Activated CD4-positive, alpha-beta T cell treated with anti-CD3 and anti-CD28 coated beads, Interleukin-2, Interleukin-4, amounts not matched to agents 100 ng/mL and 50 ng/mL, durations not matched to agents 16 hours and 8 hours (primary cell): ENCODE data around the gene ANKRD6.
"Not testable (repeated sequence)": the region's sequence is repeated elsewhere in the genome, so short reads cannot be mapped to it uniquely, and the experiment has no call there.

Experiments used
- DNase-seq: peaks from one replicate; pipeline ENCODE4 v3.0.0-alpha.2; 2020; ENCODE audit warnings: low spot score

Gene ANKRD6

GRCh38 chr6:89432875-89433251 is at the start of gene ANKRD6:
Gene ANKRD6 (plus strand): TSS chr6:89433152. CDS start chr6:89566977, 133,825 bp downstream.
- peak; percentile 74 for DNase-seq

- peak; percentile 18 for DNase-seq
Observed at GRCh38 chr6:89385156-89385667, 47.7 kb upstream of the ANKRD6 start.

DNA sequence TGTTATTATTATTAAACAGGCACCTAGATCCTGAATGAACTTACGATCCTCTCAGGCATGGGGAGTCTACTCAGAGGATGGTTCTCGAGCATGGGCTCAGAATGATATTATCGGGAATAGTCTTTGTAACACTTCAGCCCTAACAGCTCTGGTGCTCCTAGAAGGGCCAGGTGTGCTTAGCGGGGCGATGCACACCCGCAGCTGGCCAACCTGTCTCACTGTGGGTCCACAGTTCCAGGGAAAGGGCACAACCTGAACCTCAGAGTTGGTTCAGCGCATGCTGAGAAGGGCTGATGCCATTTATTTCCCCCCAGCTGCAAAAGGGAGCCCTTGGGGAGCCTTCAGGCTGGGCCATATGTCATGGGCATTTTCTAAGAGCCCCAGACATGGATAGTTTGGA is 47.1 kb upstream of the ANKRD6 start:
- DNase-seq, result no peak

DNA sequence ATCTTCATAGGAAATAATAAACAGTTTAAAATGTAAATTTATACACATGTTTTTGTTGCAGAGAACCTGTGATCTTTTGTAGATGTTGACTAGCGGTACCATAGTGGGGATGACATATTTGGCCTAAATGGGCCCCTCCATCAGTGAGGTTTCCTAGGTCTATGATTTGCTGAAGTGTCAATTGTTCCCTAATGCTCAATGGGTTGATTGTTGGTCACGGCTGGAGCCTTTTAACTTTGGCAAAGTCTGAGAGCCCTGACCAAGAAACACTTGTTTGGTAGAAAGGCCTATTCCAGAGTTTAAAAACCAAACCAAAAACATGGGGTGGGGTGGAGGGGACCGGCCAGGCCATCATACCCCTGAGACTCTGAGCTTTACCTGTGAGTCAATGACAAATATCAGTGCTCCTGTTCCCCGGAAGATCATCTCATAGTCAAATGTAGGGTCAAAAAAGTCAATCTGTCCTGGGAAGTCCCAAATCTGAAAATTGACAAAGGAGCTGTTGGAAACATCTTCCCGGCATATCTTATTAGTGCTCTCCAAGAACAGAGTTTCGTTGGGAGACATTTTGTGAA is 45.9 kb upstream of the ANKRD6 start:
- DNase-seq, result no peak

- DNase-seq, result no peak
Observed at GRCh38 chr6:89387516-89388201, 45.3 kb upstream of the ANKRD6 start.

- DNase-seq, result no peak
Observed at GRCh38 chr6:89388846-89389245, 44.1 kb upstream of the ANKRD6 start.

DNA sequence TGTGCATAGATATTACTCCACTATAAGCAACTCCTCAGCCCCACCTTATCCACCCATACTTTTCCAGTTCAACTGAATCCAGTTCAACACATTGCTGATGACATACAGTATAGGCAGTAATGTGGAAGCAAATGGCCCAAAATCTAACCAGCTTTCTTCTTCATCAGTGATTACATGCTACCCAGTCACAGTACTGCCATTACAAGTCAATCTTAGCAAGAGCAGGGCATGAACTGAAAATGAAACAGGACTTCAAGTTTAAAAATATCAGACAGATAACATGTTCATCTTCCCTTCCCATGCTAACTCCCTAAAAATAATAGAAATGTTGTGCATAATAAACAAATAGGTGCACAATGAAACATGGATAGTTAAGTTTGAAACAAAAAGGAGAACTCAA is 40.1 kb upstream of the ANKRD6 start:
- no peak for DNase-seq

DNA sequence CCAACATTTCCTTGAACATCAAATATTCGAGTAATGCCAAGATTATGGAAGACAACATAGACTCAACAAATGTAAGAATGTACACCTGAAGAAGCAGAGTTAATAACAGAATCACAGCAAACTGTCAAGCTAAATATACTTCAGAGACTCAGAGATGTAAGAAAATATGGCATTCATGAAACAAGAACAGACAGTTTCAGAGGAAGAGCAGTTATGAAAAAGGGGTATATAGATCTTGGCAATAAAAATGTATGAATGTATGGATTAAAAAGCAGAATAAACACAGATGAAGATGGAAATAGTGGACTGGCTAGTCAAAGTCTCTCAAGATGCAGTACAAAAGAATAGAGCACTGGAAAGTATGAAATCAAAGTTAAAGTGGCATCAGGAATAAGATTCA is 39.3 kb upstream of the ANKRD6 start:
- DNase-seq, result no peak

DNA sequence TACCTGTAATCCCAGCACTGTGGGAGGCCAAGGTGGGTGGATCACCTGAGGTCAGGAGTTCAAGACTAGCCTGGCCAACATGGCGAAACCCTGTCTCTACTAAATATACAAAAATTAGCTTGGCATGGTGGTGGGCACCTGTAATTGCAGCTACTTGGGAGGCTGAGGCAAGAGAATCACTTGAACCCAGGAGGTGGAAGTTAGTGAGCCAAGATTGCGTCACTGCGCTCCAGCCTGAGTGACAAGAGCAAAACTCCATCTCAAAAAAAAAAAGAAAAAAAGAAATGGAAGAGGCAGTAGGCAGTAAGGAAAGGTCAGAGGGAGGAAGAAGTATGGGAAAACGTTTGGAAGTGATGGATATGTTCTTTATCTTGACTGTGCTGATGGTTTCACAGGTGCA is 35.1 kb upstream of the ANKRD6 start:
- not testable (repeated sequence) for DNase-seq

DNA sequence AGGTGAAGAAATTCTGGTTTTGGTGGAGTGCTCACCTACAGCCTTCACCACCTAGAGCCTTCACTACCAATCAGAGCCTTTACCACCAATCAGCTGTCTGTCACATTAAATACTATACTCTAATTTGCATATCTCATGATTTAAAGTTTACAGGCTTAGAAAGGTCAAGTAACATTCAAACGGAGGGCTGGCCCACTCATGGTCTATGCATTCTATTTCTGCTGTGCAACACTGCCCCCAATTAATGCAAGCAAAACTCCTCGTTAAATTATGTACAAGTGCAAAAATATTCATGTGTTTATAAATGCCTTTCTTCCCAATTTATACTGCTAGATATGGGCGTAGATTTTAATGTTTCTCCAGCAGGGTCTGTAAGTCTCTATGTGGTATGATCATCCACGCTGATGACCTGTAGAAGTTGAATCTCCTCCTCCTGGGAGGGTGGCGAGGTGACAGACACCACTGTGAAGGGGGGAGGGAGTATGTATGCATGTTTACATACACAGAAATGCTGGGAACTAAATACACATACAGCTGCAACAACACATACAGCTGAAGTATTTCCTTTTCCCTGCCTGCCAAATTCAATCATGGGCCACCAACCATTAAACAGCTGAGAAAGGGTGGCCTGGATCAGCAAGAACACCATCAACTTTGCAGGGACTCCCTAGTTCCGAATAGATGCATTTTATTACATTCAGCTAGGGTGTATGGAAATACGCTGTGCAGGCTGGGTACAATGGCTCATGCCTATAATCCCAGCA is 34.0 kb upstream of the ANKRD6 start:
- no peak for DNase-seq

- no peak for DNase-seq
Observed at GRCh38 chr6:89400050-89400449, 32.9 kb upstream of the ANKRD6 start.

- DNase-seq, result no peak
Observed at GRCh38 chr6:89400912-89401399, 32.0 kb upstream of the ANKRD6 start.

DNA sequence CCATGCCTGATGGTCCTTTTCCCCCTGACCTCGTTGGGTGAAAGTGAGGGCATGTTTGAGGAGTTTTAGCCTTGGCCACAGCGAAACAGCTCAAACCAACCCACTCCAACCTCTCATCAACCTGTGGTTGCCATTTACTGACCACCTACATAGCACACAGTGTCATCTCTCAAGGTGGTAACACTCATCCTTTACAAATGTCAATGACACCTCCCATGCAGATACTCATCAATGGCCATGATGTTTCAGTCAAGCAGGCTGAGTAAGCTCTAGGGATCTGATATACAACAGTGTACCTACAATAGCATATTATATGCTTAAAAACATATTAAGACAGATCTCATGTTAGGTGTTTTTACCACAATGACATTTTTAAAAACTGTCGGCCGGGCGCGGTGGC is 30.2 kb upstream of the ANKRD6 start:
- DNase-seq, result no peak

- no peak for DNase-seq
Observed at GRCh38 chr6:89404512-89404911, 28.4 kb upstream of the ANKRD6 start.

DNA sequence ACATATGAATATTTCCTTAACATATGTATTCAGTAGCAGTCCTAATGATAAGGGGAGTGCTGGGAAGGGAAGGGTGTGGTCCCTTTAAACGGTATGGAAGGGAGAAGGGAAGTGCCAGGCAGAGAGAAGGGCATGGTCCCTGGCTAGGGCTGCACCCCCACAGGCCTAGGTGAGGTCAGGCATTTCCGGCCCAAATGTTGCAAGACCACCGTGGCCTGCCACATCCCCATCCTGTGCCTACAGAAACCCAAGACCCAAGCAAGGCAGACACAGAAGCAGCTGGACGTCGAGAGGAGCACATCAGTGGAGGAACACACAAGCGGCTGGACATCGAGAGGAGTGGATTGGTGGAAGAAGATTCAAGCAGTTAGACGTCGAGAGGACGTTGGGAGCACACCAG is 26.8 kb upstream of the ANKRD6 start:
- DNase-seq, result no peak

DNA sequence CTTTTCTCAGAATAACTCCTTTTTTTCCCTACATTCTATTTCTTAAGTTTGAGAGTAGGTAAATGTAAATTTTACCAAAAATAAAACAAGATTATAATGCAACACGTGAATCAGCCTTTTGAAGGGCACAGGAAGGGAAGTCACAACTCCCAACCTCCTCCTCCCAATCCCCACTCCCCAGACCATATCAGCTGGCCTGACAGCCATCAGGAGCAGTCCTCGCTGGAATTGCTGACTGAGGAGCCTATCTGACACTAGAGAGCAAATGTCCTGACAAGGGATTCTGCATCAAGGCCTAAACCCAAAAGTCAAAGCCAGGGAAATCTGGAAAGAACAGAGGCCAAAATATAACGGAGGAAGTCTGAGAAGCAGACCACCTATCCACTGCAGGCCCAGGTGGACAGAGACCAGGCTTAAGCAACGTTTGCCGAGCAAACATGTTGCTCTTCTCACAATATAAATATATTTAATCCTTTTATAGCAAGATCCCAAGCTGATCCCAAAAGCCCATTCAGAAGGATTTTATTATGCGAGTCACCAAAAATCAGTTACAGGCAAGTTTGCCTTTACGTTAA is 23.4 kb upstream of the ANKRD6 start:
- DNase-seq, result no peak

GRCh38 chr6:89410231-89410761 is 22.7 kb upstream of the ANKRD6 start:
- peak; percentile 9 for DNase-seq

DNA sequence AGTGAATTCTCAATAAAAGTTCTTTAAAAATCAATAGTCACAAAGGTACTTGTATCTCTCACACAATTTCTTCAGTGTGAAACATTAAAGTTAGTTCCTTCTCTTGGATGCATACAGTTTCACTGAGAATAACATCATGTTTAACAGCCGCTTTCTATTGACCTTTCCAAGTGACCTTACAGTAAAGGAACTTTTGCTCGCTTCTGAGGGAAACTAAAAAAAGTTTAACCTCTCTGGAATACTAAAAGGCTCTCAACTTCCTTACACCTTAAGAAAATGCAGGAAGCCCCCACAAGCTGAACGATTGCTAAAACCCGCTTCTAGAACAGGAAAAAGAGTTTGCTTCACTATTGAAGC is 22.2 kb upstream of the ANKRD6 start:
- DNase-seq, result no peak

DNA sequence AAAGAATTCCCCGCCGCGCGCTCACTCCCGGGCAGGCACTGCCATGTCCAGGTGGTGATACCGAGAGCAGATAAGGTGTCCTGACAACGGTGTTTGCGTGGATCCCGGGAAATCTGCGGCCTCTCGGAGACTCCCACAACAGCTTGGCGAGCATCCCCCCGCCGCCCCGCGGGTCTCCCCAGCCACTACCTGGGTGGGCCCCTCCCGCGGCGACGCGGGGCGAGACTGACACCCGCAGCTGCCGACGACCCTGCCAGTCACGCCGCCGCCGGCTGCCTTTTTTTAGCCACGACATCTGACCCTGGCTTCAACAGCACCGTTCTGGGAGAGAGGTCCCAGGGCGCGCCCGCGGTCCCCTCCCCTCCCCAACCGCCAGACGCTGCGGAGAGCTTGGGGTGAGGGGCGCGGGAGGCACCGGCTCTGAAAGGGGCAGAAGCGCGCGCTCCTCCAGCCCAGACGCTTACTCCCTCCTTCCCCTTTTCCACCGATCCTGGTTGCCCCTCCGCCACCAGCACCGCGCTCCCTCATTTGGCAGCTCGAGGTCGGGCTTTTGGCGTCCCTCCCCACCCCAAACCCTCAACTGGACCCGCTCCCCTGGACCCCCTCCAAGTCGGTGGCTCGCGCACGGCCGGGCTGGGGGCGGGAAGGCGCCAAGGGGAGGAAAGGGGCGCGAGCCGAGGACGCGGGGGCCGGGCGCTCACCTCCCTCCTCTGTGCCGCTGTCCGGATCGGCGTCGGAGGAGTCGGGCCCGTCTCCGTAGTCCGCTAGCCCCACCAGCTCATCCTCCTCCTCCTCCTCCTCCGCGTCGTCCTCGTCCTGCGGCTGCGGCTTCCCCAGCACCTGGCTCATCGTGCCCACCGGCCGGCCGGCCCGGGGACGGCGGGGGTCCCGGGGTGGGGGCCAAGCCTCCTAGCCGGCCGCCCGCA is 21.5 kb upstream of the ANKRD6 start:
- DNase-seq, result no peak

DNA sequence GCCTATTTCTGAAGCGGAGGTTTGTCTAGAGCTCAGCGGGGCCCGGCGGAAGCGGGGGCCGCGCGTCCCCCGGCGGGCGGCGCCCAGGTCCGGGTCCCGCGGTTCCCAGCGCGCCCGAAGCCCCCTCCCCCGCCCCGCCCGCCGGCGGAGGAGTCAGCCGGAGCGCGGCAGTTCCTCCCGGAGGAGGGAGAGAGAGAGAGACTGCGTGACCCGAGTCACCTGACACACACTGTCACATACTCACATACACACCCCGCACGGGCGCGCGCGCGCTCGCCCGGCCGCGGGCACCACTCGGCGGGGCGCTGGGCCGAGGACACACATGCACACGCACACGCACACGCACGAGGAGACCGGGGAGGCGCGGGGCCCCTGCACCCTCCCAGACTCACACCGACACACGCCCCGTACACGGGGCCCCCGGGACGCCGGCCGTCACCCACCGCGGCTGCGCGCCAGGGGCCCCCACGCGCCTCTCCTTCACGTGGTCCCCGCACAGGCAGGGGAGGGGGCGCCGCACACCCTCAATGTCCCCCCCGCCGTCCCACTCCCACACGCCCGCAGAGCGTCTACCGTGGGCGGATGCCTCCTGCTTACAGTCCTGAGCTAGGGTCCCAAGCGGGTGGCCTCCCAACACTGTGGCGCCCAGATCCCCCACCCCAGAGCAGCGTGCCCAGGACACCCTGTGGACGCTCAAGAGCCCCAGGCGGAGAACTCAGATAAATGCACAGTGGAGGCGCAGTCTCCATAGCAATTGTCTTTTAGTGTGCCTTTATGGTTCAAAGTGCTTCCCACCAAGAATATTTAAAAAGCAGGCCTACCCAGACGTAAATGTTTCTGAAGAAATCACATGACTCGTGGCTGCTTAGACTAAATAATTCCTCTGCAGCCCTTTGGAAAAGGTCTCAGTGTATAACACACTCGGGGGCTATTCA is 20.6 kb upstream of the ANKRD6 start, which contains the start of gene RRAGD:
Gene RRAGD, minus strand, starts transcription at position 203 of the 935 bp plus-strand sequence. CDS start 280 bp downstream, outside the sequence.
- peak; percentile 49 for DNase-seq
